Sigmoid colon (tissue), 4 donors: ENCODE measurements around the gene LUZP4.

Source experiments
- EP300 ChIP-seq, 4 donors: sonication (generic); formaldehyde crosslinking; IDR thresholded peaks; one replicate each; pipeline ENCODE4 v1.6.1; 2017; ENCODE audit warnings: antibody characterized with exemption in 4 of 4
- POLR2A ChIP-seq, 2 donors: fragments of 450-650 bp; IDR thresholded peaks; one replicate each; pipeline ENCODE4 v1.6.1; 2016; ENCODE audit warnings: antibody characterized with exemption in 2 of 2, mild to moderate bottlenecking in 2 of 2, moderate library complexity in 2 of 2
- POLR2AphosphoS5 ChIP-seq, 4 donors: sonication (generic); formaldehyde crosslinking; IDR thresholded peaks; one replicate each; pipeline ENCODE4 v1.6.1; 2017; ENCODE audit warnings: antibody characterized with exemption in 4 of 4
- TF ChIP-seq, protein P1 (sequence below), 4 experiments: fragments of 450-650 bp in 3 of 4; fragments of 200-600 bp in 1 of 4; IDR thresholded peaks; one replicate each; pipeline ENCODE4 v1.5.1; 2016 to 2019; ENCODE audit warnings: antibody characterized with exemption in 4 of 4, mild to moderate bottlenecking in 3 of 4, moderate library complexity in 2 of 4

- TF ChIP-seq, protein P1, sequence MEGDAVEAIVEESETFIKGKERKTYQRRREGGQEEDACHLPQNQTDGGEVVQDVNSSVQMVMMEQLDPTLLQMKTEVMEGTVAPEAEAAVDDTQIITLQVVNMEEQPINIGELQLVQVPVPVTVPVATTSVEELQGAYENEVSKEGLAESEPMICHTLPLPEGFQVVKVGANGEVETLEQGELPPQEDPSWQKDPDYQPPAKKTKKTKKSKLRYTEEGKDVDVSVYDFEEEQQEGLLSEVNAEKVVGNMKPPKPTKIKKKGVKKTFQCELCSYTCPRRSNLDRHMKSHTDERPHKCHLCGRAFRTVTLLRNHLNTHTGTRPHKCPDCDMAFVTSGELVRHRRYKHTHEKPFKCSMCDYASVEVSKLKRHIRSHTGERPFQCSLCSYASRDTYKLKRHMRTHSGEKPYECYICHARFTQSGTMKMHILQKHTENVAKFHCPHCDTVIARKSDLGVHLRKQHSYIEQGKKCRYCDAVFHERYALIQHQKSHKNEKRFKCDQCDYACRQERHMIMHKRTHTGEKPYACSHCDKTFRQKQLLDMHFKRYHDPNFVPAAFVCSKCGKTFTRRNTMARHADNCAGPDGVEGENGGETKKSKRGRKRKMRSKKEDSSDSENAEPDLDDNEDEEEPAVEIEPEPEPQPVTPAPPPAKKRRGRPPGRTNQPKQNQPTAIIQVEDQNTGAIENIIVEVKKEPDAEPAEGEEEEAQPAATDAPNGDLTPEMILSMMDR (IDR thresholded peaks at IDR 0.05), result no peak
- TF ChIP-seq POLR2AphosphoS5 (IDR thresholded peaks at IDR 0.05), result no peak
- TF ChIP-seq EP300 (IDR thresholded peaks at IDR 0.05), result no peak
- no peak for TF ChIP-seq POLR2A (IDR thresholded peaks at IDR 0.05)
Observed at GRCh38 chrX:115297189-115297588, 7.7 kb downstream of the LUZP4 start.
